IPS-NIHi7 (cell line): ENCODE measurements around the gene RFX7.

ENCODE experiments used
- DNase-seq: peaks from one replicate; pipeline ENCODE4 v3.0.0; 2012; ENCODE audit warnings: mixed read lengths; ENCODE audit errors: extremely low spot score

The RFX7 gene

GRCh38 chr15:56244038-56244810 lies 545 bp upstream of the RFX7 start:
- DNase-seq: peak; percentile 79

GRCh38 chr15:56242576-56243162 lies 1.0 kb downstream of the RFX7 start:
- no peak for DNase-seq

- DNase-seq: no peak
Observed at GRCh38 chr15:56241374-56242105, 2.1 kb downstream of the RFX7 start.

- no peak for DNase-seq
Observed at GRCh38 chr15:56240390-56240789, 3.3 kb downstream of the RFX7 start.

GRCh38 chr15:56236197-56236596 lies 7.5 kb downstream of the RFX7 start:
- DNase-seq: no peak

GRCh38 chr15:56234804-56235203 lies 8.9 kb downstream of the RFX7 start:
- no peak for DNase-seq

GRCh38 chr15:56233549-56233948 lies 10.1 kb downstream of the RFX7 start:
- no peak for DNase-seq

- no peak for DNase-seq
Observed at GRCh38 chr15:56232058-56232457, 11.6 kb downstream of the RFX7 start.

GRCh38 chr15:56228854-56229253 lies 14.8 kb downstream of the RFX7 start:
- DNase-seq: no peak

GRCh38 chr15:56228352-56228751 lies 15.3 kb downstream of the RFX7 start:
- no peak for DNase-seq

GRCh38 chr15:56227780-56228179 lies 15.9 kb downstream of the RFX7 start:
- no peak for DNase-seq

GRCh38 chr15:56227306-56227705 lies 16.4 kb downstream of the RFX7 start:
- DNase-seq: no peak

- DNase-seq: no peak
Observed at GRCh38 chr15:56225520-56225919, 18.2 kb downstream of the RFX7 start.

- no peak for DNase-seq
Observed at GRCh38 chr15:56222302-56222701, 21.4 kb downstream of the RFX7 start.

GRCh38 chr15:56217341-56217740 lies 26.3 kb downstream of the RFX7 start:
- no peak for DNase-seq

- DNase-seq: peak; percentile 15
Observed at GRCh38 chr15:56215769-56216168, 27.9 kb downstream of the RFX7 start.

GRCh38 chr15:56211960-56212550 lies 31.6 kb downstream of the RFX7 start:
- no peak for DNase-seq

GRCh38 chr15:56211064-56211463 lies 32.6 kb downstream of the RFX7 start:
- no peak for DNase-seq

- DNase-seq: no peak
Observed at GRCh38 chr15:56208641-56209155, 35.0 kb downstream of the RFX7 start.

GRCh38 chr15:56208185-56208584 lies 35.5 kb downstream of the RFX7 start:
- DNase-seq: no peak

- no peak for DNase-seq
Observed at GRCh38 chr15:56207711-56208110, 36.0 kb downstream of the RFX7 start.

- no peak for DNase-seq
Observed at GRCh38 chr15:56207092-56207491, 36.6 kb downstream of the RFX7 start.
